H1 (cell line): Measurements from ENCODE around the gene LRP1-AS. TPM values are rescaled to one million over a fixed set of nuclear protein-coding genes. Genes with fewer than 3 reads are reported as not detected.

Experiments used
- ATF2 ChIP-seq: IDR thresholded peaks from 2 replicates; pipeline ENCODE4 v1.6.1; 2012; ENCODE audit warnings: low read length, inconsistent platforms
- EZH2 ChIP-seq: fragments of 200-600 bp; sonication (generic); IDR thresholded peaks from 2 replicates; pipeline ENCODE4 v1.7.1; 2012; ENCODE audit warnings: low read depth, mild to moderate bottlenecking, moderate library complexity, low read length, inconsistent platforms; ENCODE audit not compliant: severe bottlenecking
- FOSL1 ChIP-seq: IDR thresholded peaks from 2 replicates; pipeline ENCODE4 v1.6.1; 2011; ENCODE audit warnings: mild to moderate bottlenecking, low read depth, low read length, moderate library complexity; ENCODE audit not compliant: insufficient read depth
- HDAC2 ChIP-seq, 2 experiments: fragments of 300-600 bp in 1 of 2; sonication (generic) in 1 of 2; IDR thresholded peaks; 2 replicates each; pipeline ENCODE4 v1.6.1; 2011 to 2012; ENCODE audit warnings: low read depth in 2 of 2, low read length in 2 of 2, mild to moderate bottlenecking in 2 of 2, moderate library complexity in 2 of 2, borderline replicate concordance in 1 of 2, inconsistent platforms in 1 of 2
- JUND ChIP-seq: IDR thresholded peaks from 2 replicates; pipeline ENCODE4 v1.6.1; 2011; ENCODE audit warnings: mild to moderate bottlenecking, improper control_type of control experiment, low read length
- MAFK ChIP-seq: IDR thresholded peaks from 2 replicates; pipeline ENCODE4 v1.6.1; 2012; ENCODE audit warnings: low read depth, mild to moderate bottlenecking, improper control_type of control experiment, low read length
- RBBP5 ChIP-seq: IDR thresholded peaks from 2 replicates; pipeline ENCODE4 v1.7.1; 2012; ENCODE audit warnings: low read depth, mild to moderate bottlenecking, inconsistent platforms, low read length, moderate library complexity, borderline replicate concordance
- SP2 ChIP-seq: IDR thresholded peaks from 2 replicates; pipeline ENCODE4 v1.6.1; 2012; ENCODE audit warnings: mild to moderate bottlenecking, low read length, inconsistent platforms
- TBP ChIP-seq: IDR thresholded peaks from 2 replicates; pipeline ENCODE4 v1.6.1; 2011; ENCODE audit warnings: low read depth, low read length, improper control_type of control experiment
- polyA plus RNA-seq, 7 experiments: library from polyadenylated mRNA; depleted of rRNA in 3 of 7; stranded (reverse) in 5 of 7; unstranded in 2 of 7; fragments of >200 nt in 5 of 7; fragments of 200-250 nt in 2 of 7; gene quantifications; 1 replicate in 5 of 7; 2 replicates in 1 of 7; 4 replicates in 1 of 7; pipeline versions ENCODE4 v1.2.1 to v1.2.3, GENCODE V29; 2011 to 2013; ENCODE audit warnings: missing spikeins in 2 of 7, mixed read lengths in 2 of 7
- total RNA-seq: library from RNA; stranded (reverse); fragmentation: NEBNext Ultra II Directional; extraction: Animal tissue kit (Norgen Biotek cat#: 25700); gene quantifications from 2 replicates; pipeline ENCODE4 v1.2.1, GENCODE V29; 2021

Gene LRP1-AS
- total and polyA plus RNA-seq, 2 of the 8 experiments (the other 6 are each of a cell fraction or from before 2014, with no cell fraction given) = not detected

GRCh38 chr12:57158665-57159064, 11.2 kb upstream of the LRP1-AS start (continued):
- no peak for TF ChIP-seq ATF2
- TF ChIP-seq RBBP5 = no peak
- no peak for TF ChIP-seq EZH2
- no peak for TF ChIP-seq TBP
- no peak for TF ChIP-seq SP2
- TF ChIP-seq FOSL1 = no peak
- TF ChIP-seq MAFK = no peak
- no peak for TF ChIP-seq HDAC2 (IDR thresholded peaks at IDR 0.05; ENCODE audit: borderline replicate concordance in 1 of 2, low read depth in 2 of 2, low read length in 2 of 2)
- TF ChIP-seq JUND = no peak
- TF ChIP-seq, all 59 proteins: peak for 0
